Astrocyte of the cerebellum (primary cell): ENCODE results near the gene UTS2B.

Source experiments
- DNase-seq: peaks from one replicate; pipeline ENCODE4 v3.0.0-alpha.2; 2011; ENCODE audit warnings: low read depth
- H3K4me3 ChIP-seq: 2 replicates; pipeline ENCODE4 v1.5.1; 2011; ENCODE audit warnings: mild to moderate bottlenecking, low read depth, low read length, moderate library complexity
- CTCF ChIP-seq: IDR thresholded peaks from 2 replicates; pipeline ENCODE4 v1.5.1; 2012; ENCODE audit warnings: low read length, low read depth, moderate library complexity, mild to moderate bottlenecking; ENCODE audit errors: missing control alignments
- in situ Hi-C: cut with HindIII; loops from 2 replicates; pipeline ENCODE4 v1.10.0; 2017; ENCODE audit warnings: low sequenced_read_pairs

Gene UTS2B

GRCh38 chr3:191320316-191320715, 10.0 kb downstream of the UTS2B start:
- no peak overlapping the region for H3K4me3 ChIP-seq
- in situ Hi-C loops: no loop called here
- no peak for DNase-seq
- no peak for TF ChIP-seq CTCF

- in situ Hi-C loops: no loop called here
- no peak overlapping the region for H3K4me3 ChIP-seq
- TF ChIP-seq CTCF: no peak
- DNase-seq: no peak
Observed at GRCh38 chr3:191316876-191317603, 13.3 kb downstream of the UTS2B start.

DNA sequence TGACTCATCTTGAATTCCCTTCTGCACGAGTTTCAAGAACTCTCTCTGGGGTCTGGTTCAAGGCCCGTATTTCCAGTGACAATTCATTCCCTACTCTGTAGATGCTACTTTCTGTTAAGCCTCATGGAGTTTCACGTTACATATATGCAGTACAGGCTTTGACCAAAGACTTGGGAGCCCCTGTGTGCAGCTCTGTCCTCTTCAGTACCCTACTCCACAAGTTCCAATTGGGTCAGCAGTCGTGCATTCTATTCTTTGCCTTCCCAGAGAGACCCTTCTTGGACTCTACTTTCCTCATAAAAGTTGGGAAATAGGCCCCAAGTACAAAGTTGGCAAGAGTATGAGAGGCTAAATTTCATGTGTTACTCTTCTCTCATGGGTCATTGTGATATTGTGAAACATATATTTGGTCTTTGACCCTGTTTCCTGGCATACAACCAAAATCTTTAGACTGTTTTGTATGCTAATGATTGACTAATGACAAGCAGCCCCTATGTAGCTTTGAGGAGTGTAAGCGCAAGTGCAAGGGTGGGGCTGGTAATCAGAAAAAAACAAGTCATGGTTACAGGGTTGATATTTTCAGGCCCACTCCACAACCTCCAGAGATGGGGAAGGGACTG, 16.1 kb downstream of the UTS2B start:
- no peak for TF ChIP-seq CTCF
- no peak overlapping the region for H3K4me3 ChIP-seq
- DNase-seq: no peak
- in situ Hi-C loops: no loop called here

- DNase-seq: no peak
- in situ Hi-C loops: no loop called here
- H3K4me3 ChIP-seq: no peak overlapping the region
- TF ChIP-seq CTCF: no peak
Observed at GRCh38 chr3:191313296-191313695, 17.0 kb downstream of the UTS2B start.

DNA sequence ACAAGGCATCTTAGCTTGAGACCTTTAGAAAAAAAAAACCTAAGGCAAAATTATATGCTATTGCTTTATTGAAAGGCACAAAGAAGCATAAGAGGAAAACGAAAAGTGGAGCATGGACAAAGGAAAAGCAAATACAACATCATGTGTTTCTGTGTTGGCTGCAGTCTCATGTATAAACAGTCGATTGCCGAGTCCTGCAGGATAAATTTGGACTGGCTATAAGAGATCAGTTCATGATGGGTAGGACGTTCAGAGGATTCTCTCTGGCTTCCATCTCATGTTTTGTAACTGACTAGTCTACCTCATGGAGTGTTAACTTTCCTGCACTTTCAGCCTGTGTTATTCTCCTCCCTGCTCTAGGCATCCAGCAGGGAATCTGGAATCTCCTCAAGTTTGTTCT, 23.0 kb downstream of the UTS2B start:
- DNase-seq: no peak
- in situ Hi-C loops: no loop called here
- no peak for TF ChIP-seq CTCF
- no peak overlapping the region for H3K4me3 ChIP-seq

GRCh38 chr3:191306428-191306827, 23.9 kb downstream of the UTS2B start:
- in situ Hi-C loops: no loop called here
- no peak for TF ChIP-seq CTCF
- no peak overlapping the region for H3K4me3 ChIP-seq
- no peak for DNase-seq
